Measurements from ENCODE around the gene NPFFR1. TPM values are rescaled to one million over a fixed set of nuclear protein-coding genes. Genes with fewer than 3 reads are reported as not detected.

The NPFFR1 gene
- total RNA-seq, 1 experiment from 2014 or later, result not detected

- Histone ChIP-seq H3K56ac (ENCODE audit: insufficient read length, low read depth, low read length) (no peak overlapping the region), H3K79me2 (ENCODE audit: insufficient read depth, low read length) (no peaks in the 10 kb centered on the region), H3K14ac (ENCODE audit: insufficient read depth, low read length) (no peak overlapping the region), H3K79me1 (ENCODE audit: insufficient read depth, low read depth, low read length, poor library complexity, severe bottlenecking) (no peaks in the 10 kb centered on the region), H2AFZ (ENCODE audit: low read length) (no peak overlapping the region), H3K4ac (ENCODE audit: low read depth, low read length) (no peak overlapping the region), H2BK20ac (ENCODE audit: low read depth, low read length, poor library complexity, severe bottlenecking) (no peak overlapping the region), H2AK5ac (ENCODE audit: insufficient read length, low read length) (no peak overlapping the region), H3T11ph (ENCODE audit: low read length) (no peak overlapping the region), H3K23ac (ENCODE audit: insufficient read length, low read depth, low read length) (no peak overlapping the region), H3K9me3 (ENCODE audit: control insufficient read depth, low read depth, low read length) (no peaks in the 10 kb centered on the region), H3K4me1 (ENCODE audit: insufficient read depth, low read length) (no peaks in the 10 kb centered on the region), H3K27me3 (ENCODE audit: insufficient read depth, low read length) (peaks cover 25% of the 10 kb centered on the region), H4K91ac (ENCODE audit: insufficient read length, low read depth, low read length) (no peak overlapping the region), H2BK5ac (ENCODE audit: insufficient read length, low read length) (no peak overlapping the region), H2BK12ac (ENCODE audit: insufficient read length, low read depth, low read length) (no peak overlapping the region), H2BK15ac (ENCODE audit: low read depth, low read length) (no peak overlapping the region), H4K5ac (ENCODE audit: insufficient read length, low read depth, low read length) (no peak overlapping the region), H4K20me1 (ENCODE audit: control insufficient read depth, insufficient read depth, insufficient read length) (no peaks in the 10 kb centered on the region), H3K4me2 (ENCODE audit: insufficient read depth, insufficient read length, low read length) (no peak overlapping the region), H2BK120ac (ENCODE audit: low read depth, low read length, poor library complexity, severe bottlenecking) (no peak overlapping the region), H3K9ac (ENCODE audit: extremely low read depth, insufficient read length, low read length) (no peak overlapping the region), H3K23me2 (ENCODE audit: insufficient read length, low read depth, low read length, poor library complexity, severe bottlenecking) (peaks cover 7% of the 10 kb centered on the region), H3K27ac (ENCODE audit: insufficient read length, low read depth, low read length) (no peak overlapping the region), H3K18ac (ENCODE audit: insufficient read length, low read depth, low read length) (no peak overlapping the region), H4K8ac (replicated peaks; ENCODE audit: insufficient read length, low read depth, low read length) (no peak overlapping the region)
- no peak overlapping the region for H3K4me3 Mint-ChIP-seq
- no peak for TF ChIP-seq CTCF (conservative IDR thresholded peaks at IDR 0.05)
- peaks cover 0 to 4% of the 10 kb centered on the region in 2 experiments; a peak in 2 of 4 replicates for H3K4me1 Mint-ChIP-seq
- H3K27me3 Mint-ChIP-seq (ENCODE audit: low read depth), result peaks cover 58% of the 10 kb centered on the region
- peaks cover 5 to 9% of the 10 kb centered on the region in 2 experiments; a peak in 3 of 5 replicates for H3K9me3 Mint-ChIP-seq
- no peak overlapping the region for H3K27ac Mint-ChIP-seq
- no peak for DNase-seq
- WGBS (ENCODE audit: extremely low coverage, insufficient read length, low lambda C conversion rate), result no CpG with 5 or more reads among the region's 6 CpGs
- H3K36me3 Mint-ChIP-seq (ENCODE audit: insufficient read depth in 1 of 3, low read depth in 3 of 3), result no peaks in the 10 kb centered on the region
Measured at GRCh38 chr10:70280099-70280498, 3.7 kb downstream of the NPFFR1 start.
